HL-60/S4 (cell line): Measurements from ENCODE around the gene CHRNG.

Experiments
- in situ Hi-C: fragments of 300-500 bp; cut with MboI; formaldehyde crosslinking; loops from 2 replicates; pipeline ENCODE4 v1.14.3; 2022; ENCODE audit warnings: low sequenced_read_pairs

The CHRNG gene

DNA sequence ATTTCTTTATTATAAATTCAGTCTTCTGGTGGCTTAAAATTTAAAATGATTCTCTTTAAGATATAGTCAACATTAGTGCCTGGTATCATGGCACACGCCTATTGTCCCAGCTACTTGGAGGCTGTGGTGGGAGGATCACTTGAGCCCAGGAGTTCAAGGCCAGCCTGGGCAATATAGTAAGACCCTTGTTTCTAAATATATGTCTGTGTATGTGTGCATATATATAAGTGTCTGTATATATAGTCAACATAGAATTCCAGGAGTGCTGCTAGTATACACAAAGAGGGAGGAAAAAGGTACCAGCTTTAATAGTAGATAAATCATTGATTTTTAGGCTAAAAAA is 35.9 kb downstream of the CHRNG start:
- in situ Hi-C loops = no loop called here

DNA sequence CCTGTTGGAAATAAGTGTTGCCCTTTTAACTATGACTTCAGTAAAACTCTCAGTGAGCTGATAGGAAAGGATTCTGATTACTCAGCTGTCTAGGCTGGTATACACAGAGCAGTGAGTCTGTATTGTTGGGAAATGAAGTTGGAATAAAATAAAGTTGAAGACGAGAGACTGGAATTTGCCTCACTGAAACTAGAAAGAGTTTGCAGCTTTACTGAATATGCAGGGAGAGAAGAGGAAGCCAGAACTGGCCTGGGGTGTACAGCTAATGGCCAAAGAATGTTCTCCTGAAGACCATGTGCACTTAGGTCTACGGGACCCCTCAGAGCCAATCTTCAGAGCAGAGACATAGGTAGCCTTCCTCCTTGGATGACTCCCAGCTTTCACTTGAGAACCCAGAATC is 37.5 kb downstream of the CHRNG start:
- in situ Hi-C loops = no loop called here

- in situ Hi-C loops = no loop called here
These were observed 38.3 kb downstream of the CHRNG start for GRCh38 chr2:232577841-232578240.

DNA sequence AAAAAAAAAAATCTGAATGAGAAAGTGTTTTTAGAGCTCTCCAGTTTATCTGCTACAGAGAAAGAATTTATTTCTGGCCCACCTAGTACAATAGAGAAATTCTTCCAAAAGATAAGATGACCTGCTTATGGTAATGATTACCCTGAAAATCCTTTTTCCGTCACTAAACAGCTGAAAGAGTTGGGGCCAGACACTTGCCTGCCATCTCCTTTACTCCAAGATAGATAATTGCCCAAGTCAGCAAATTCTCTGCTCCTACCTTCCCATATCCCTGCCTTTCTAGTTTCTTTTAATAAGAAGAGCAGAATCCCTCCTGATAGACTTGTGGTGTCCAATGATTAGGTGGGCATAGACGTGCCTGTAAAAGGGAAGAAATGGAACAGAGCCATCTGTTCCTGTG is 39.1 kb downstream of the CHRNG start:
- in situ Hi-C loops = no loop called here

DNA sequence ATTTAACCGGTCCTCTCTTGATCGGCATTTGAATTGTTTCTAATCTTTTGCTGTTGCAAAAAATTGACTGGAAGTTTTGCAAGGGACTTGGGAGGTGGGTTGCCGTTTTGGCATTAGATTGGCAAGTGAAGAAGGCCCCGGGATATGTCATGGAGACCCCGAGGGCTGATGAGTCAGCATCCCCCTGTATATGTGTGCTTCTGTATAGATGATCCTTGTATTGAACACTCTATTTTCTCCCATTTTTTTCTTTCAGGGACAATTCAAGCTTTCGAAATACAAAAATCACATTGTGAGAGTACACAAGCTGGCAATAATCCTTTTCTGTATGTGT is 41.1 kb downstream of the CHRNG start:
- in situ Hi-C loops = no loop called here

- in situ Hi-C loops = no loop called here
These were observed 42.2 kb downstream of the CHRNG start for GRCh38 chr2:232581725-232582124.

DNA sequence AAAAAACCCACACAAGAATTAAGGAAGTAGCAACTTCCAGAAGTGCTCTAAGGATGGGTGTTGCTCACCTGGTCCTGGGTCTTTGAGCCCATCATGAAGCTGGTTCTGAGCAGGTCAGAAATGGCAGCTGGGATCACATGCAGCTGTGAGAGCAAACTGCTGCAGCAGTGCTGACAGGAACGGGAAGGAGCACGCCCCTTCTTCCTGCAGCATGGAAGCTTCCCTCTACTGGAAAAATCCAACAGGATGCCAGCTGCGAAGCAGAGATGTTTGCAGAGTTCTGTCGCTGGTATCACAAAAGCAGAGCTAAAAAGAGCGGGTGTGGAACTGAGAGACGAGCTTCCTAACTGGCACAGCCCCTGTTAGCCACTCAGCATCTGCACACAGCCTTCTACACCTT is 44.7 kb downstream of the CHRNG start:
- in situ Hi-C loops = no loop called here

GRCh38 chr2:232586943-232587505 is 47.5 kb downstream of the CHRNG start:
- in situ Hi-C loops = no loop called here

- in situ Hi-C loops = no loop called here
These were observed 48.0 kb downstream of the CHRNG start for GRCh38 chr2:232587512-232587911.

DNA sequence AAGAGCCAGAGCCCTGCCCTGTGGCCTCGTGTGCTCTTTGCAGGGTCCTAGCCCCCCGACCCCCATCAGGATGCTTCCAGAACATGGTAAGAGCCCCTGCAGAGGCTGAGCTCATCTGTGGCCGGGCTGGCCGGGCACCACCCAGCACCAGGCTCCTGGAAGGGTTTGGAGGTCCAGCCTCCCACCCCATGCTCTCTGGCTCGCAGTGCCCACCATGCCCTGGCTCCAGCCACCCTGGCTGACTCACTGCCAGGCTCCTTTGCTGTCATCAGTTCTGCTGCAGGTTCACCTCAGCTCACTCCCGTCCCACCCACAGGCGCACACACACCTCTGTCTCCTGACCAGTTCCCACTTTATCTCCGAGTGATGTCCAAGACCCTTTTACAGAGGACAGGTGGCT is 48.5 kb downstream of the CHRNG start:
- in situ Hi-C loops = no loop called here

DNA sequence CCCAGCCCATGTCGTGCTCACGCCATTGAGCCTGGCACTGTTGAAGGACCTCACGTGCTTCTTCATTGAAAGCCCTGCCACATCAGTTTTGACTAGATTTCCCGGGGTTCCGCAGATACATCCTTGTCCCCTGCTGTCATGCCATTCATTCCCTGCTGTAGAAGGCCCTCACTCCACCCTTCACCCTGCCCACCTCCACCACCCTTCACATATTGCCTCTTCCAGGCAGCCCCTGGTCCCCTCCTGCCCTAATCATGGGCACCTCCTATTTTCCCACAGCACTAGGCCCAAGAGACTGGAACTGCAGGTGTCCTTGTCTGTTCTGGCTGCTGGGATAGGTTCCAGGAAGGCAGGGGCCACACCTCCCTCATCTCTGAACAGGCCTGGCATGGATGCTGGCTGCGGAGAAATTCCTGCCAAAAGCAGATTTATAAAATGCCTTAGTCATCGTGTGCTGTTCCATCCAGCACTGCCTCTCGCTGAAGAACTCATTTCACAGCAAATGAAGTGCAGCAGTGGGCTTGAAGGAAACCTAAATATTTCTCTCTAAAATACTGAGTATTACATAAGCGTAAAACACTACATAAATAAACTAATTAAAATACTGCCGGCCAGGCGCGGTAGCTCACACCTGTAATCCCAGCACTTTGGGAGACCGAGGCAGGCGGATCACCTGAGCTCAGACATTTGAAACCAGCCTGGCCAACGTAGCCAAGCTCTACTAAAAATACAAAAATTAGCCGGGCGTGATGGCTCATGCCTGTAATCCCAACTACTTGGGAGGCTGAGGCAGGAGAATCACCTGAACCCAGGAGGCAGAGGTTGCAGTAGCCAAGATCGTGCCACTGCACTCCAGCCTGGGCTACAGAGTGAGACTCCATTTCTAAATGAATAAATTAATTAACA is 49.4 kb downstream of the CHRNG start:
- in situ Hi-C loops = no loop called here

DNA sequence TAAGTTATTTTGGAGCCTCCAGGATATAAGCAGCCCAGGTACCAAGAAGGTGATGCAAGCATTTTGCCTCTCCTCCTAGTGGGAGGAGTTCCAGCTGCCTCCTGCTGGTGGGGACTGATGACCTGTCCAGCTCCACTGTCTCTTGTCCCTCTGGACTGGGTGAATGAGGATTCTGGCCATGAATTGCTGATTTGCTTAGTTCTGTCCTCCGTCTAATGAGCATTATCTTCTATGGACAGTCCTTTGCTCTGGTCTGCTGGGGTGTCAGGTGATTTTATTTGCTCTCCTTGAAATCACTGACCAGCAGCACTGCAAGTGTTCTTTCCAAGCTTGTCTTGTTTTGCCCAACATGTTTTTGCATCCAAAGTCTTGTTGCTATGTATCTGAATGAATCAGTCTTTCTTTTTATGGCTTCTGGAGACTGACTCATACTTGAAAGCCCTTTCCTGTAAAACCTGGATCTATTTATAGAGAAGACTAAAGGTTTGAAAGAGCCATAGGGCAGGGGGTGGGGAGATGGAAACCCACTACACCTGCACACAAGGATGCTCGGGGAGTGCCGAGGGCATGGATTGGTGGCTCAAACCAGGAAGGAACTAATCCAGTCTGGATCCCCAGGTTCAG is 53.4 kb downstream of the CHRNG start:
- in situ Hi-C loops = no loop called here

DNA sequence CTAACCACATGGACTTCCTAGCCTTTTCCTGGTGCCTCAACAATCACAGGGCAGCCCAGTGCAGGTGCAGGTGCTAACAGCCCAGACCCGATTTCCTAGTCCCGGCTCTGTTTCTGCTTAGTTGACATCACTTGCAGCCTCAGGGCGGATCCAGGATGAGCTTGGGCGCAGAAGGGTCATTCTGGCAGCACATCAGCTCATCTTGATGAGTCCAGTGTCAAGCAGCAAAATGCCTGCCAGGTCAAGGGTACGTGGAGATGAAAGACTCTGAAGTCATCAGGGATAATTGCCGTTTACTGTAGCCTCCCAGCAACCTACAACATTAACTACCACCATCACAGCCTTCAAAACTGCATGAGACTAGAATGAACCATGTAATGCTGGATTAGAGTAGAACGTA is 54.5 kb downstream of the CHRNG start:
- in situ Hi-C loops = no loop called here
